HG03558 (cell line): ENCODE results near the gene LYPD6.
"Not testable (repeated sequence)": the region's sequence is repeated elsewhere in the genome, so short reads cannot be mapped to it uniquely, and the experiment has no call there.

Source experiments
- ATAC-seq: cut with Tn5 transposase; IDR thresholded peaks from one replicate; pipeline ENCODE4 v1.9.1; 2021; ENCODE audit warnings: moderate number of reproducible peaks; ENCODE audit not compliant: unreplicated experiment; ENCODE audit errors: extremely low read depth

LYPD6 gene

DNA sequence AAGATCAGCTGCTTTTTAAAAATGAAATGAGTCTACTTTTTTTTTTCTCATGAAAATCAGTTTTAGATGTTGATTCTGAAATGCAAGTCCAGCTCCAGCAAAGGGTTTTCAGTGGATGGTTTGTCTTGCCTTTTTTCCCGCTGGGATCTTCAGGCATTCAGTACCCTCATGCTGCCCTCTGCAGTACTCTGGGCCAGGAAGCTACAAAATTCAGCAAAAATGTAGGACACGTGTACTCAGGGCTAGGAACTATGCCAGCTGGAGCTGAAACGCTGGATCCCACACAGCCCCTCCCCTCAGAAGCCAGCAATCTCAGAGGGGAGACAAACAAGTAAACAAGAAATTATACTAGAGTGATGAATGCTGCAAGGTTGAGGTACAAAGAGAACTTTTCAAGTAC, 159.9 kb downstream of the LYPD6 start:
- no peak for ATAC-seq

- no peak for ATAC-seq
Measured at GRCh38 chr2:149492923-149493322, 162.5 kb downstream of the LYPD6 start.

DNA sequence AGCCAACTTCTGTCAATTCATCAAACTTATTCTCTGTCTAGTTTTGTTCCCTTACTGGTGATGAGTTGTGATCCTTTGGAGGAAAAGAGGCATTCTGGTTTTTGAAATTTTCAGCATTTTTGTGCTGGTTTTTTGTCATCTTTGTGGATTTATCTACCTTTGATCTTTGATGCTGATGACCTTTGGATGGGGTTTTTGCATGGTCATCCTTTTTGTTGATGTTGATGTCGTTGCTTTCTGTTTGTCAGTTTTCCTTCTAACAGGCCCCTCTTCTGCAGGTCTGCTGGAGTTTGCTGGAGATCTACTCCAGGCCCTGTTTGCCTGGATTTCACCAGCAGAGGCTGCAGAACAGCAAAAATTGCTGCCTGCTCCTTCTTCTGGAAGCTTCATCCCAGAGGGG, 168.8 kb downstream of the LYPD6 start:
- not testable (repeated sequence) for ATAC-seq

- not testable (repeated sequence) for ATAC-seq
Measured at GRCh38 chr2:149506808-149507207, 176.4 kb downstream of the LYPD6 start.

- ATAC-seq: no peak
Measured at GRCh38 chr2:149507974-149508373, 177.6 kb downstream of the LYPD6 start.

GRCh38 chr2:149513461-149513860, 183.1 kb downstream of the LYPD6 start:
- ATAC-seq: no peak
